Dedifferentiated amniotic fluid mesenchymal stem cell (primary cell): ENCODE data around the gene CDK3.
"Not testable (repeated sequence)": the region's sequence is repeated elsewhere in the genome, so short reads cannot be mapped to it uniquely, and the experiment has no call there.

Source experiments
- DNase-seq: peaks from one replicate; pipeline ENCODE4 v3.0.0-alpha.2; 2016; ENCODE audit errors: extremely low spot score

The CDK3 gene

GRCh38 chr17:76039121-76039520 lies 38.5 kb downstream of the CDK3 start:
- no peak for DNase-seq

DNA sequence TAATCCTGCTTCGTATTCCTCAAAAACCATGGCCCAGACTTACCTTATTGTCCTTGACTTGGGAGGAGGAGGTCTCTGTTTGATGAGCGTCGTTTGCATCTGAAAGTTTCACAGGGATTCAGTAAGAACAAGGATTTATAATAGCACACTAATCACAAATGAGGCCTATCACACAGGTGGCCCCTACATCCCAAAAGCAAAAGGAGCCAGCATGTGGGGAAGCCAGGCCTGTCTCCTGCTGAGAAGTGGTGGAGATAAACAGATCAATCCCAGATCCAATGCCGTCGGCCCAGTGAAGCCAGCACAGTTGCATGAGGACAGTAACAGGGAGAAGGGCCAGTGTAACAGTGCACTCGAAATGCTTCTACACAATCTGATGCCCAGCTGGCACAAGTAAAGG lies 39.7 kb downstream of the CDK3 start:
- DNase-seq: no peak

- not testable (repeated sequence) for DNase-seq
Measured at GRCh38 chr17:76042868-76043267, 42.2 kb downstream of the CDK3 start.

GRCh38 chr17:76044475-76045007 lies 43.9 kb downstream of the CDK3 start:
- not testable (repeated sequence) for DNase-seq

- DNase-seq: no peak
Measured at GRCh38 chr17:76046064-76046463, 45.4 kb downstream of the CDK3 start.

DNA sequence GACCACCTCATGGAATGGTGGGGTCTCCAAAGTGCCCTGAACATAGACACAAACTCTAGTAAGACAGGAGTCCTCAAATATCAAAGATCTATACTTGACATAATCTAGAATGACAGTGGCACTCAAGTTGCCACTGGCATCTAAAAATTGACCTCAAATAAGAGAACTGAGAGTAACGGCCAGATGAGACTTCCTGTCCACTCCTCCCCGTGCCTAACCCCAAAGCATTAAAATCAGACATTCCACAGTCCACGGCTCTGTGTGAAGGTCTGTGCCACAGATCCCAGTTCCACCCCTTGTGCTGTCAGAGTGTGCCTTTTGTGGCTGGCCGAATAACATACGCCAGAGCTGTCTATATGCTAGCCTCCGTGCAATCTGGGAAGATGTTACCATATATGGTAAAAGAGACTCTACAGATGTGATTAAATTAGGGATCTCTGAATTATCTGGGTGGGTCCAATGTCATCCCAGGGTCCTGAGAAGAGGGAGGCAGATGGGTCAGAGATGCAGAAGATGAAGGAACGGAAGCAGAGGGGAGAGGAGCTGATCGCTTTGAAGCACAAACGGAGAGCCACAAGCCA lies 47.5 kb downstream of the CDK3 start:
- no peak for DNase-seq

DNA sequence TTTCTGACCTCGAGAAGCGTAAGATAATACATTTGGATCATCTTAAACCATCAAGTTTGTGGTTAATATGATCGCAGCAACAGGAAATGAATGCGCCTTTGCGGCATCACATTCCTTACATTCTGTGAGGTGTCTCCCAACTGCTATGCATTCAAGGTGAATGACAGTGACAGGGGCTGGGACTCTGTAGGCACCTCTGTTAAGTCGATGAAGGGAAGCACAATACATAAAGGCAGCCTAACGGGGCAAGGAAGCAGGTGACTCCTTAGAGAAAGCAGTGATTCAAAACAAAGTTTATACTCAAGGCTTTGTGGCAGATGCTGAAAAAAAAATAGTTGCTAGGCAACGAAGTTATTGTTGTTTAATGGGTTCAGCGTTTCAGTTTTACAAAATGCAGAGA lies 48.1 kb downstream of the CDK3 start:
- DNase-seq: no peak

GRCh38 chr17:76049239-76049638 lies 48.6 kb downstream of the CDK3 start:
- DNase-seq: no peak

DNA sequence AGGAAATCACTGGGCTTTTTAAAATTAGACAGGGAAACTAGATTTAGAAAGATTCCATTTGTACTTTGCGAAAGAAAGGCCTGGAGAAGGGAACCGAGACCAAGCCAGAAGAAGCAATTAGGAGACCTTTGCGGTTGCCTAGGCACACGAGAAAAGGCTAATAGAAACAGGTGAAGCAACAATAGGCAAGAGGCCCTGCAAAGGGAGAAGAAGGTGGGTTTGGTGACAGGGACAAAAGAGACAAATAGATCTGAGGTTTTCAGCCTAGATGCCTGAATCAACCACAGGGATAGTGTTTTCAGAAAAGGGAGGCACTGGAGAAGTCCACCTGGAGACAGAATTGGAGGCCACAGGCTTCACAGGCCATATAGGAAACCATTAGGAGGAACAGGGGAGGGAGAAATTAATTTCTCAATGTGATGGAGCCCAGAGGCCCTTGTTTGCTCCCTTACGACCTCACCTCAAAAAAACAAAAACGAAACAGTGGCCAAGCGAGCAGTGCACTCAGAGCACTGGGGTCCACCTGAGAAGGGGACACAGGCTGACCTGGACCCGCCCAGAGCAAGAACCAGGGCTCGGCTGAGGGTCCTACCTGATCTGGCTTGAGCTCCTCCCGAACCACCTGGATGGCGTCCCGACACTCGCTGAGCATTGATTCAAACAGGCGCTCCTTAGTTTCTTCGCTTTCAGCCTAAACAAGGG lies 49.3 kb downstream of the CDK3 start:
- no peak for DNase-seq

- DNase-seq: no peak
Measured at GRCh38 chr17:76050538-76051467, 50.1 kb downstream of the CDK3 start.

- DNase-seq: no peak
Measured at GRCh38 chr17:76051561-76051960, 50.9 kb downstream of the CDK3 start.

DNA sequence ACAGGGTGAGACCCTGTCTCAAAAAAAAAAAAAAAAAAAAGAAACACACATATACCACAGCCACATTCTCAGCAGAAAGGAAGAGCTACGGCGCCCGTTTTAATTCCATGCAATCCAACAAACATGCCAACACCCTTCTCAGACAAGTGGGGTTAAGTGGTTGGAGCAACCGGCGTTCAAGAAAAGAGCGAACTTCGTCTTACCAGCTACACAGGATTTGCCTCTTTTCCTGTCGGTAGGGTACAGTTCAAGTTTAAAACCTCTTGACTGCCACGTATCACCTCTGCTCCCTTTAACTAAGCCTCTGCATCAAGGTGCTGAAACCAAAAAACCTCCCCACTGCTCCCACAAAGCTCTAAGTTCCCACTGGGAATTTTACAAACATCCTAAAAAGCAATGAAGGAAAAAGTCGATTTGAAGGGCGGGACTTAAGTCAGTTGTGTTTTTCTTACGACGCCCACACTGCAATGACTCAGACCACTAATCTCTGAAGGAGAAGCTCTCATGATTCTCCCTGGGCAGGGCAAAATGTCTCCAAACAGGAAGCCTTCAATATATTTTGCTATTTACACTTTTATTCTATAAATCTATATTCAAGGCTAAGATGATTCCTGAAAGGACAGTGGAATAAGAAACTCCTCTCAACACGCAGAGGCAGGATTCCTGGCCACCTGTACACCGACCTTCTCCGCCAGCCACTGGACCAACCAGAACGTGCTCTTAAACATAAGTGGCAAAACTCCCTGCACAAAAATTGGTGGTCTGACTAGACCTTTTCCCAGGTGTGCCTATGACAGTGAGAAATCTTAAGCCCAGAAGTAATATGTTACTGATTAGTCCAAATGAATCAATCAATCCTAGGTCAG lies 52.8 kb downstream of the CDK3 start:
- peak; percentile 64 for DNase-seq

GRCh38 chr17:76054112-76054476 lies 53.4 kb downstream of the CDK3 start:
- DNase-seq: no peak
